Activated CD4-positive, alpha-beta T cell treated with anti-CD3 and anti-CD28 coated beads, Interleukin-2, amount 50 U/mL, for 4 hours (primary cell): ENCODE measurements around the gene BCL2L2.

Experiments
- DNase-seq, 2 experiments: peaks; one replicate each; pipeline ENCODE4 v3.0.0-alpha.2; 2020

Gene BCL2L2

GRCh38 chr14:23358553-23359166 is 52.0 kb downstream of the BCL2L2 start:
- no peak for DNase-seq

- no peak for DNase-seq
These were observed 52.6 kb downstream of the BCL2L2 start for GRCh38 chr14:23359167-23359626.

- no peak for DNase-seq
These were observed 53.3 kb downstream of the BCL2L2 start for GRCh38 chr14:23359722-23360447.

- DNase-seq = no peak
These were observed 53.9 kb downstream of the BCL2L2 start for GRCh38 chr14:23360496-23360895.

GRCh38 chr14:23361320-23361719 is 54.7 kb downstream of the BCL2L2 start:
- DNase-seq = no peak
